Measurements from ENCODE around the gene TBC1D22A.

The TBC1D22A gene

GRCh38 chr22:46883092-46883910 lies 120.9 kb downstream of the TBC1D22A start:
- DNase-seq (ENCODE audit: low read depth in 2 of 2) = no peak

GRCh38 chr22:46884365-46884764 lies 121.9 kb downstream of the TBC1D22A start:
- DNase-seq (ENCODE audit: low read depth in 2 of 2) = no peak

GRCh38 chr22:46887978-46888377 lies 125.5 kb downstream of the TBC1D22A start:
- DNase-seq (ENCODE audit: low read depth in 2 of 2) = no peak

- DNase-seq (ENCODE audit: low read depth in 2 of 2) = no peak
Measured at GRCh38 chr22:46890819-46891218, 128.4 kb downstream of the TBC1D22A start.

GRCh38 chr22:46891382-46891951 lies 129.0 kb downstream of the TBC1D22A start:
- DNase-seq (ENCODE audit: low read depth in 2 of 2) = no peak

- no peak for DNase-seq (ENCODE audit: low read depth in 2 of 2)
Measured at GRCh38 chr22:46892866-46893265, 130.4 kb downstream of the TBC1D22A start.

- no peak for DNase-seq (ENCODE audit: low read depth in 2 of 2)
Measured at GRCh38 chr22:46893281-46894020, 131.0 kb downstream of the TBC1D22A start.

GRCh38 chr22:46894081-46894671 lies 131.7 kb downstream of the TBC1D22A start:
- DNase-seq (ENCODE audit: low read depth in 2 of 2) = no peak

- no peak for DNase-seq (ENCODE audit: low read depth in 2 of 2)
Measured at GRCh38 chr22:46894851-46895640, 132.6 kb downstream of the TBC1D22A start.

GRCh38 chr22:46895753-46896152 lies 133.3 kb downstream of the TBC1D22A start:
- DNase-seq (ENCODE audit: low read depth in 2 of 2) = no peak

- no peak for DNase-seq (ENCODE audit: low read depth in 2 of 2)
Measured at GRCh38 chr22:46896166-46896565, 133.7 kb downstream of the TBC1D22A start.

GRCh38 chr22:46896568-46897245 lies 134.3 kb downstream of the TBC1D22A start:
- DNase-seq (ENCODE audit: low read depth in 2 of 2) = no peak

- DNase-seq (ENCODE audit: low read depth in 2 of 2) = no peak
Measured at GRCh38 chr22:46897246-46897623, 134.8 kb downstream of the TBC1D22A start.

GRCh38 chr22:46900549-46900948 lies 138.1 kb downstream of the TBC1D22A start:
- no peak for DNase-seq (ENCODE audit: low read depth in 2 of 2)

GRCh38 chr22:46902436-46902835 lies 140.0 kb downstream of the TBC1D22A start:
- no peak for DNase-seq (ENCODE audit: low read depth in 2 of 2)

- DNase-seq (ENCODE audit: low read depth in 2 of 2) = no peak
Measured at GRCh38 chr22:46902998-46903916, 140.8 kb downstream of the TBC1D22A start.

- DNase-seq (ENCODE audit: low read depth in 2 of 2) = no peak
Measured at GRCh38 chr22:46905415-46905814, 143.0 kb downstream of the TBC1D22A start.

GRCh38 chr22:46905834-46906233 lies 143.4 kb downstream of the TBC1D22A start:
- no peak for DNase-seq (ENCODE audit: low read depth in 2 of 2)

- no peak for DNase-seq (ENCODE audit: low read depth in 2 of 2)
Measured at GRCh38 chr22:46906326-46907045, 144.0 kb downstream of the TBC1D22A start.

Data from activated CD4-positive, alpha-beta T cell treated with anti-CD3 and anti-CD28 coated beads for 24 hours (primary cell).